GM12878 (cell line): Measurements from ENCODE around the gene KRTAP3-2. TPM values are rescaled to one million over a fixed set of nuclear protein-coding genes. Genes with fewer than 3 reads are reported as not detected.
"Not testable (repeated sequence)": the region's sequence is repeated elsewhere in the genome, so short reads cannot be mapped to it uniquely, and the experiment has no call there.

Experiments used
- ATAC-seq: fragments of 200-7000 bp; cut with Tn5 transposase; 3 replicates; pipeline ENCODE4 v1.9.1; 2020; ENCODE audit warnings: mild to moderate bottlenecking, moderate library complexity
- BruUV-seq: library from RNA; stranded (reverse); fragments of 400-500 nt; replicated peaks from 2 replicates; lab custom pipeline; 2021; lab: Mats Ljungman, UMichigan
- CTCF ChIA-PET: fragments of 300-600 bp; sonication (Branson Sonifier 250); formaldehyde crosslinking; extraction: SDS; loops from one replicate; lab custom pipeline; 2021; ENCODE audit warnings: inconsistent platforms; lab: Yijun Ruan, JAX
- POLR2A ChIA-PET: fragments of 350-600 bp; formaldehyde crosslinking; extraction: SDS; loops from one replicate; lab custom pipeline; 2021; ENCODE audit warnings: inconsistent platforms; lab: Charles Lee
- RAD21 ChIA-PET: fragments of 300-600 bp; sonication (Branson Sonifier 250); formaldehyde crosslinking; loops from one replicate; lab custom pipeline; 2023; ENCODE audit warnings: antibody characterized with exemption; ENCODE audit not compliant: unreplicated experiment; lab: Charles Lee
- SMC1A ChIA-PET: fragments of 300-600 bp; sonication (Branson Sonifier 250); formaldehyde crosslinking; loops from one replicate; lab custom pipeline; 2023; ENCODE audit not compliant: unreplicated experiment, uncharacterized antibody; lab: Charles Lee
- DNase-seq: peaks from one replicate; pipeline ENCODE4 v3.0.0-alpha.2; 2011; ENCODE audit warnings: low read depth, low spot score
- FAIRE-seq: peaks from 3 replicates; lab custom pipeline; 2011; peaks lifted over from hg19 to GRCh38; lab: Jason Lieb, UNC
- H2AFZ ChIP-seq: 2 replicates; pipeline ENCODE4 v1.6.0; 2011; ENCODE audit warnings: low read depth, low read length, control low read depth; ENCODE audit not compliant: control insufficient read depth
- H3K27ac ChIP-seq: 2 replicates; pipeline ENCODE4 v1.5.1; 2011; ENCODE audit warnings: control low read depth; ENCODE audit not compliant: control insufficient read depth, insufficient read depth
- H3K27me3 ChIP-seq, 2 experiments: replicated peaks in 1 of 2; 2 replicates each; pipeline versions ENCODE4 v1.6.0 to v1.6.1; 2011; ENCODE audit warnings: low read length in 1 of 2; ENCODE audit not compliant: control insufficient read depth in 2 of 2, insufficient read depth in 2 of 2
- H3K36me3 ChIP-seq, 2 experiments: 2 replicates each; pipeline ENCODE4 v1.5.1; 2011; ENCODE audit warnings: low read length in 1 of 2; ENCODE audit not compliant: control insufficient read depth in 2 of 2, insufficient read depth in 2 of 2
- H3K4me1 ChIP-seq: 2 replicates; pipeline ENCODE4 v1.6.1; 2011; ENCODE audit warnings: mild to moderate bottlenecking, low read length, moderate library complexity, mixed read lengths; ENCODE audit not compliant: control insufficient read depth, insufficient read depth
- H3K4me2 ChIP-seq: 2 replicates; pipeline ENCODE4 v1.6.0; 2011; ENCODE audit warnings: control low read depth; ENCODE audit not compliant: control insufficient read depth, insufficient read depth
- H3K4me3 ChIP-seq: fragments of 200-600 bp; sonication (generic); 2 replicates; pipeline ENCODE4 v1.5.1; 2016
- H3K79me2 ChIP-seq: 2 replicates; pipeline ENCODE4 v1.6.0; 2011; ENCODE audit warnings: low read length; ENCODE audit not compliant: control insufficient read depth, insufficient read depth
- H3K9ac ChIP-seq: 2 replicates; pipeline ENCODE4 v1.8.0; 2011; ENCODE audit warnings: low read length, control low read depth, mixed read lengths; ENCODE audit not compliant: control insufficient read depth, insufficient read depth
- H3K9me3 ChIP-seq: replicated peaks from 3 replicates; pipeline ENCODE4 v1.5.1; 2011; ENCODE audit warnings: mild to moderate bottlenecking, low read length; ENCODE audit not compliant: control insufficient read depth, insufficient read depth
- H4K20me1 ChIP-seq: 2 replicates; pipeline ENCODE4 v1.6.0; 2011; ENCODE audit not compliant: control insufficient read depth, insufficient read depth
- ATF3 ChIP-seq: IDR thresholded peaks from 2 replicates; pipeline ENCODE4 v1.6.1; 2011; ENCODE audit warnings: low read depth, mild to moderate bottlenecking, low read length, moderate library complexity, borderline replicate concordance; ENCODE audit errors: extremely low read depth
- BCL11A ChIP-seq: IDR thresholded peaks from 2 replicates; pipeline ENCODE4 v1.6.1; 2011; ENCODE audit warnings: low read depth, low read length
- FOXM1 ChIP-seq: IDR thresholded peaks from 2 replicates; pipeline ENCODE4 v1.6.1; 2012; ENCODE audit warnings: low read depth, mild to moderate bottlenecking, inconsistent platforms, low read length, moderate library complexity
- GABPA ChIP-seq: IDR thresholded peaks from 2 replicates; pipeline ENCODE4 v1.6.1; 2014; ENCODE audit warnings: antibody characterized with exemption, low read depth, mild to moderate bottlenecking, inconsistent platforms
- PBX3 ChIP-seq: IDR thresholded peaks from 2 replicates; pipeline ENCODE4 v1.6.1; 2011; ENCODE audit warnings: mild to moderate bottlenecking, low read depth, low read length, moderate library complexity; ENCODE audit not compliant: insufficient replicate concordance
- RBBP5 ChIP-seq: fragments of 200-600 bp; sonication (generic); conservative IDR thresholded peaks from 2 replicates; pipeline ENCODE4 v1.6.1; 2016
- ZBTB4 ChIP-seq: fragments of 450-650 bp; formaldehyde crosslinking; IDR thresholded peaks from 2 replicates; pipeline ENCODE4 v1.4.0; 2022; ENCODE audit warnings: mild to moderate bottlenecking, moderate library complexity
- ZSCAN29 ChIP-seq: fragments of 450-650 bp; IDR thresholded peaks from 2 replicates; pipeline ENCODE4 v1.6.1; 2017; ENCODE audit warnings: mild to moderate bottlenecking, moderate library complexity
- WGBS: methylation state at CpG from one replicate; pipeline ENCODE4 v1.1.6; 2016; ENCODE audit warnings: low lambda C conversion rate; ENCODE audit not compliant: insufficient replicate concordance, insufficient coverage; ENCODE audit errors: missing lambda C conversion rate; 5-methylcytosine and 5-hydroxymethylcytosine counted together
- in situ Hi-C: fragments of 300-500 bp; cut with MboI; formaldehyde crosslinking; loops from 9 replicates; pipeline ENCODE4 v1.14.3; 2018; ENCODE audit warnings: mixed read lengths
- intact Hi-C: fragments of 100-400 bp; cut with micrococcal nuclease; formaldehyde crosslinking; loops from one replicate; pipeline ENCODE4 v1.14.2; 2022; ENCODE audit not compliant: unreplicated experiment
- polyA plus RNA-seq, 11 experiments: library from polyadenylated mRNA; depleted of rRNA in 4 of 11; unstranded in 6 of 11; stranded (reverse) in 5 of 11; fragments of >200 nt; fragmentation: Nextera tagmentation in 4 of 11; fragmentation: Illumina TruSeq in 1 of 11; extraction: Ambion mirVana in 4 of 11; extraction: Trizol in 1 of 11; gene quantifications; 1 replicate in 1 of 11; 2 replicates in 10 of 11; pipeline versions ENCODE4 v1.2.1 to v1.2.3, GENCODE V29; 2011 to 2016; ENCODE audit warnings: inconsistent platforms in 2 of 11, missing spikeins in 2 of 11, low read depth in 1 of 11
- total RNA-seq, 4 experiments: library from RNA; depleted of rRNA in 3 of 4; stranded (reverse); fragments of >200 nt in 3 of 4; fragmentation: Illumina TruSeq in 1 of 4; extraction: Trizol in 1 of 4; gene quantifications; 2 replicates each; pipeline versions ENCODE4 v1.2.1 to v1.2.3, GENCODE V29; 2013 to 2021

The KRTAP3-2 gene
- total and polyA plus RNA-seq, 10 of the 15 experiments (the other 5 are each of a cell fraction or from before 2014, with no cell fraction given): not detected

GRCh38 chr17:41042953-41043352 is 43.2 kb upstream of the KRTAP3-2 start:
- no peaks in the 10 kb centered on the region for H3K9me3 ChIP-seq
- ChIA-PET POLR2A (no interaction called here), RAD21 (no interaction called here), SMC1A (interaction anchor here (0.7 kb wide), 1 partner anchor 21 kb away, joined by 3 read pairs; no protein-coding TSS in a partner anchor), CTCF (interaction anchor here (0.7 kb wide), 1 partner anchor 617 kb away, joined by 3 read pairs; no protein-coding TSS in a partner anchor)
- no peaks in the 10 kb centered on the region; a peak in 1 of 4 replicates for H3K27me3 ChIP-seq
- H3K79me2 ChIP-seq: no peaks in the 10 kb centered on the region
- no peak overlapping the region for H3K4me3 ChIP-seq
- DNase-seq: no peak
- no peaks in the 10 kb centered on the region for H4K20me1 ChIP-seq
- no peak overlapping the region for H3K9ac ChIP-seq
- H3K36me3 ChIP-seq: no peaks in the 10 kb centered on the region
- ATAC-seq: no peak
- 90% methylated on average over 1 of the region's 1 CpG for WGBS
- in situ Hi-C loops (no loop called here), intact Hi-C loops (no loop called here)
- no peak overlapping the region for H3K27ac ChIP-seq
- no TSS peak for BruUV-seq
- no peak overlapping the region for H3K4me2 ChIP-seq
- TF ChIP-seq ATF3: no peak
- no peak for TF ChIP-seq ZBTB4 (CRISPR knock-in tag)
- no peak for TF ChIP-seq FOXM1
- TF ChIP-seq RBBP5: no peak
- no peak for TF ChIP-seq BCL11A
- TF ChIP-seq PBX3: no peak
- TF ChIP-seq ZSCAN29: no peak
- no peak for TF ChIP-seq GABPA
- no peak overlapping the region for H2AFZ ChIP-seq
- no peaks in the 10 kb centered on the region for H3K4me1 ChIP-seq
- no peak for FAIRE-seq

GRCh38 chr17:41040783-41041571 is 41.3 kb upstream of the KRTAP3-2 start, which contains the start of gene KRTAP1-1:
Gene KRTAP1-1, minus strand, starts transcription at chr17:41041450. Its CDS starts 53 bp downstream, at chr17:41041397.
- DNase-seq, FAIRE-seq, H3K27ac ChIP-seq, H2AFZ ChIP-seq, H3K79me2 ChIP-seq, ATAC-seq, H3K9ac ChIP-seq, H3K4me2 ChIP-seq, SMC1A ChIA-PET, H3K27me3 ChIP-seq, H3K4me1 ChIP-seq, BruUV-seq, CTCF ChIA-PET, H3K4me3 ChIP-seq, H4K20me1 ChIP-seq, RAD21 ChIA-PET, H3K36me3 ChIP-seq, in situ Hi-C loops, H3K9me3 ChIP-seq, intact Hi-C loops, POLR2A ChIA-PET: not testable (repeated sequence)
- WGBS: 26% methylated on average over 14 of the region's 14 CpGs
